ENCODE measurements around the gene CADPS2. TPM values are rescaled to one million over a fixed set of nuclear protein-coding genes. Genes with fewer than 3 reads are reported as not detected.

CADPS2 gene
- total RNA-seq, 1 donor from 2014 or later, result 4.3 TPM

GRCh38 chr7:122429926-122430325 lies 456.3 kb downstream of the CADPS2 start:
- H3K27me3 Mint-ChIP-seq, result no peaks in the 10 kb centered on the region
- TF ChIP-seq CTCF (IDR thresholded peaks at IDR 0.05; ENCODE audit: unreplicated experiment), result no peak
- H3K36me3 Mint-ChIP-seq (ENCODE audit: insufficient read depth), result no peaks in the 10 kb centered on the region
- peaks cover 3% of the 10 kb centered on the region for H3K4me1 Mint-ChIP-seq (ENCODE audit: low read depth)
- no peaks in the 10 kb centered on the region for H3K9me3 Mint-ChIP-seq (ENCODE audit: low read depth)
- no peak overlapping the region for H3K4me3 Mint-ChIP-seq (ENCODE audit: low read depth)
- no peak overlapping the region for H3K27ac Mint-ChIP-seq
- DNase-seq (ENCODE audit: low spot score, unreplicated experiment), result no peak

- no peaks in the 10 kb centered on the region for H3K9me3 Mint-ChIP-seq (ENCODE audit: low read depth)
- H3K36me3 Mint-ChIP-seq (ENCODE audit: insufficient read depth), result no peaks in the 10 kb centered on the region
- no peak for DNase-seq (ENCODE audit: low spot score, unreplicated experiment)
- H3K27ac Mint-ChIP-seq, result no peak overlapping the region
- no peaks in the 10 kb centered on the region for H3K4me1 Mint-ChIP-seq (ENCODE audit: low read depth)
- H3K4me3 Mint-ChIP-seq (ENCODE audit: low read depth), result no peak overlapping the region
- no peaks in the 10 kb centered on the region for H3K27me3 Mint-ChIP-seq
- no peak for TF ChIP-seq CTCF (IDR thresholded peaks at IDR 0.05; ENCODE audit: unreplicated experiment)
Measured at GRCh38 chr7:122425731-122426130, 460.5 kb downstream of the CADPS2 start.

- H3K4me1 Mint-ChIP-seq (ENCODE audit: low read depth), result no peaks in the 10 kb centered on the region
- H3K36me3 Mint-ChIP-seq (ENCODE audit: insufficient read depth), result no peaks in the 10 kb centered on the region
- no peak overlapping the region for H3K4me3 Mint-ChIP-seq (ENCODE audit: low read depth)
- no peak for DNase-seq (ENCODE audit: low spot score, unreplicated experiment)
- H3K27ac Mint-ChIP-seq, result no peak overlapping the region
- TF ChIP-seq CTCF (IDR thresholded peaks at IDR 0.05; ENCODE audit: unreplicated experiment), result no peak
- H3K27me3 Mint-ChIP-seq, result no peaks in the 10 kb centered on the region
- no peaks in the 10 kb centered on the region for H3K9me3 Mint-ChIP-seq (ENCODE audit: low read depth)
Measured at GRCh38 chr7:122423591-122423990, 462.7 kb downstream of the CADPS2 start.

GRCh38 chr7:122416336-122416735 lies 469.9 kb downstream of the CADPS2 start:
- H3K27ac Mint-ChIP-seq, result no peak overlapping the region
- H3K4me1 Mint-ChIP-seq (ENCODE audit: low read depth), result no peaks in the 10 kb centered on the region
- DNase-seq (ENCODE audit: low spot score, unreplicated experiment), result no peak
- H3K9me3 Mint-ChIP-seq (ENCODE audit: low read depth), result no peaks in the 10 kb centered on the region
- H3K36me3 Mint-ChIP-seq (ENCODE audit: insufficient read depth), result no peaks in the 10 kb centered on the region
- no peak for TF ChIP-seq CTCF (IDR thresholded peaks at IDR 0.05; ENCODE audit: unreplicated experiment)
- no peaks in the 10 kb centered on the region for H3K27me3 Mint-ChIP-seq
- H3K4me3 Mint-ChIP-seq (ENCODE audit: low read depth), result no peak overlapping the region

GRCh38 chr7:122415510-122415909 lies 470.8 kb downstream of the CADPS2 start:
- Mint-ChIP-seq H3K36me3 (ENCODE audit: insufficient read depth) (no peaks in the 10 kb centered on the region), H3K9me3 (ENCODE audit: low read depth) (no peaks in the 10 kb centered on the region), H3K4me1 (ENCODE audit: low read depth) (no peaks in the 10 kb centered on the region), H3K27me3 (no peaks in the 10 kb centered on the region), H3K4me3 (ENCODE audit: low read depth) (no peak overlapping the region), H3K27ac (no peak overlapping the region)
- no peak for TF ChIP-seq CTCF (IDR thresholded peaks at IDR 0.05; ENCODE audit: unreplicated experiment)
- no peak for DNase-seq (ENCODE audit: low spot score, unreplicated experiment)

All from progenitor cell of endocrine pancreas (in vitro differentiated cells).